DMS 273 treated with DMSO at 0.1 percent for 48 hours (cell line): ENCODE results near the gene RBM6.
A peak's percentile ranks its signal among the peaks of the same experiment; 100 is the strongest.
"Not testable (repeated sequence)": the region's sequence is repeated elsewhere in the genome, so short reads cannot be mapped to it uniquely, and the experiment has no call there.

Source experiments
- DNase-seq: peaks from one replicate; lab custom pipeline; 2025; lab: John Stamatoyannopoulos, UW

Gene RBM6

DNA sequence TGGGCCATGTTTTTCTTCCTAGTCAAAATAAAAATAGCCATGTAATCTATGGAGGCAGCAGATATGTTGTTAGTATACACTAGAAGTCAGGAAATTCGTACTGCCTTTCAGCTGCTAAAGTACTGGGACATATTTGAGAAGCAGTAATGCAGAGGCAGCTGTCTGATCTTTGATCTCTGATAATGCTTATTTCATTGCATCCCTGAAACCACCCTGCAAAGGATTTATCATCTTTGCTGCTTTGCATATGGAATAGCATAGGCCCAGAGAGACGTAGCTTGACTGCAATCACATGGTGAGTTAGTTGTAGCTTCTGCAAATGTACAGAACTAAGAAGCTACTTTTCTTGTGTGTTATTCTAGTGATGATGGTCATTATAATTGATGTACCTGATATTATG, 52.4 kb downstream of the RBM6 start:
- no peak for DNase-seq

DNA sequence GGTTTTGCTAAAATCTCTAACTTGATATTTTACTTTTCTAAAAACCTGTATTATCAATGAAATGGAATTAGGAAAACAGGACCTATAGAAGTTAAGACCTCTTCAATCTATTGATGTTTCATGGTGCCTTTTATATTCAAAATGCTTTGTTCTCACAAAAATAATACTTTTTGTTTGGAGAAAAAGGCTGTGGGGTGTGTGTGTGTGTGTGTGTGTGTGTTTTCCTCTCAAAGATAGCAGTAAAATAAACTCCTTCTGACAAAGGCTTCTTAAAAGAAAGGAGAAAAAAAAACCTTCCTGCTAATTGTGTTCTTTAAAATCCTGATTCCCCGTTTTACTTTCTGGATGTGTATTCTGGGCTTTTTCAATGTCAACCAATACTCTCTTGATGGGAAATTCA, 54.5 kb downstream of the RBM6 start:
- DNase-seq, result no peak

DNA sequence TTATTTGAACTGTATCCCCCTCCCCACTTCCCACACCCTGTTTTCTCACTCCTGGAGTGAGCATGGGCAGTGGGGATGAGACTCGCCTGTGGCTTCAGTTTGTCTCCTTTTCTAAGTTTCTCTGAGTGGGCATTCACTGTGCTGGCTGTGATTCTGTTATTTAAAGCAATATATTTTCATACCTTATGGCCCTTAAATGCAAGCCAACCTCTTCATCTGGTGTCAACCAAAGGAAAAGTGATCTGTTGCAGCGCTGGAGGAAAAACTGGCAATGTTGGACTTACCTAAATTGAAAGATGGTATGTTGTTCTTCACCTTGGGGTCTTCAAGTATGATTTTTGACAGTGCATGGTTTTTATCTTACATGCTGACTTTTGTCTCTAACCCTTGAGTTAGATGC, 56.1 kb downstream of the RBM6 start:
- no peak for DNase-seq

DNA sequence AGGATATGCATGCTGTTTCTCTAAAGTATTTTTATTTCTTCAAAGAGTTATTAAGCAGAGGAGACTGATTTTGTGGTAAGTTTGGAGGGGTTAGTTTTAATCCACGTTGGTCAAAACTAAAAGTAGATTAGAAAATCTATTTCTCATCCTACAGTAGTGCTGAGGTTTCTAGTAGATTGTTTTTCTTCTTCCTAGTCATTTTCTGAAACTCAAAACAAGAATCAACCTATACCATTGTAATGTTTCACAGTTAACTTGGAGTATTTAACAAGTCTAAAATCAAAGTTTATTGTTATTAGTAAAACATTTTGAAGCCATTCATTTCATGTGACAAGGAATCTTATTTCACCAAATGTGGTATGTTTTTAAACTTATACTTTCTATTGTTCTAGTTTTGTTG, 57.9 kb downstream of the RBM6 start:
- DNase-seq, result no peak

DNA sequence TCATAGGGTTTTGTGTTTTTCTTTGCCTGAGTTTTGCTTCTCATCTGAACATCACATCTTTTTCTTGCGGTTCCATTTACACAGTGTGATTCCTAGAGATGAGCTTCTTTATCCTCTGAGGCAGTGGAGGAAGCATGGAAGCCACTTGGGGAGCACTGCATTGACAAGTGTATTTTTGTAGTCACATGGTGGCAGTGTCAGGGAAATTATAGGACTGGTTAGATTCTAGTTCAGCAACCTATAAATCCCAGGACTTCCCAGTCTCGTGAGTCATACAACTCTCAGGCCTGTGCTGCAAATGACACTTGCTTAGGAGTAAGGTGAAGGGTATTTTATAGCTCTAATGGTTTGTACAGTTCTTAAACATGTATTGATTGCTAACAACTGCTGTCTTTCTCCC, 58.4 kb downstream of the RBM6 start:
- DNase-seq, result no peak

DNA sequence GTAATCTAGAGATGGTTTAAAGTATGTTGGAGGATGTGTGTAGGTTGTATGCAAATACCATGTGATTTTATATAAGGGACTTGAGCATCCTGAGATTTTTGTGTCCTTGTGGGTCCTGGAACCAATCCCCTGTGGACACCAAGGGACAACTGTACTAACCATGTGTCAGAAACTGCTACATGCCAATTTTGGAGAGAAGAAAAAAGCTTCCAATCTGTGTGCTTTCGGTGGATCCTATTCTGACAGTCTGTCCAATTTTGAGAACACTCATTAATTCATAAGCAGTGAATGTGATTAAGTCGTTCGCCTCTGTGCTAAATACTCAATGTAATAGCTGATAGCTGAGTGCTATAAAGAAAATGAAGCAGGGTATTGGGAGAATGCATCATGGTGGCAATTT, 61.6 kb downstream of the RBM6 start:
- DNase-seq, result no peak

DNA sequence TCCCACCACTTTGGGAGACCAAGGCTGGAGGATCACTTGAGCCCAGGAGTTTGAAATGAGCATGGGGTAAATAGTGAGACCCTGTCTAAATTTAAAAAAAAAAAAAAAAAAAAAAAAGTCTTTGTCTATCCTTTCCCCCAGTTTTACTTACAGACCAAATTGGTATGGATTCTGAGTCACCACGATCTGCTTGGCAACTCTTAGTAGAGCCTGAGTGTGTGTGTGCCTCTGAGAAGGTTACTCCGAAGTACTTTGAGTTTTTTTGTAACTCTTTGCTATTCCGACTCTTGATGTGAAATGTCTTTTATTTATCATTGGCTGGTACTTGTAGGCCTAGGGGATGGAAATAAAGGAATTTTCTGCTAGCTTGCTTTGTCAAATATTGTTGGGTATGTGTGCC, 63.3 kb downstream of the RBM6 start:
- no peak for DNase-seq

DNA sequence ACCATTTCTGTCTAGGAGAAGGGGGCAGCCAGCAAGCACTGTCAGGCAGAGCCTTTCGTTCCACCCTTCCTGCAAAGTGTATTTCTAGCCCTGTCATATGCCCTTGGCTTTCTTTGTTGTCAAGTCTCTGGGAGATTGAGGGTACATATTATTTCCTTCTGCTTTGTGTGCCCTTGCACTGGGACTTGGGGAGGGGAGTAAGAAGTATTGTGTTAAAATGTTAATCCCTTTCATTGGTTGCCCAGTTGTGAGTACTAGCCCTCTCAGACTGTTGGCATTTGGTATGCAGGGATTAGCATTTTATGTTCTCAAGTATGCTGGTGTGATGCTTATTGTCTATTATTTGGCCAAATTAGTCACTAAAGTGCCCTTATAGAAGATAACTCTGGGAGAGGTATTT, 63.9 kb downstream of the RBM6 start:
- DNase-seq, result no peak

DNA sequence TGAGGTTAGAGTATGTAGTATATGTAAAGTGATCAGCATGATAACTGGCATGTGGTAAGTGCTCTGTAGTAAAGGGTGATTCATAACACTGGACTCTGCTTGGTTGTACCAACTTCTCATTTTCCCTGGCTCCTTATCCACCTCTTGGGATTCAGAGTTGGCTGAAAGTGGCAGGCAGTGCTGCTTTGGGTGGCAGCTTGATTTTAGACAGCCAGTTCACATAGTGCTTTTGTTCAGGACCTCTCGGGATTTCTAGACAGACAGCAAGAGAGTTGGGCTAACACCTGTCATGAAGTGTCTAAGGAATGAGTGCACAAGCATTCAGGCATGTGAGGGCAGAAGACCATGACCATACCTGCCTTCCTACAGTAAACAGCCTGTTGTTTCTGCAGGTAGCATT, 69.0 kb downstream of the RBM6 start:
- DNase-seq, result no peak

DNA sequence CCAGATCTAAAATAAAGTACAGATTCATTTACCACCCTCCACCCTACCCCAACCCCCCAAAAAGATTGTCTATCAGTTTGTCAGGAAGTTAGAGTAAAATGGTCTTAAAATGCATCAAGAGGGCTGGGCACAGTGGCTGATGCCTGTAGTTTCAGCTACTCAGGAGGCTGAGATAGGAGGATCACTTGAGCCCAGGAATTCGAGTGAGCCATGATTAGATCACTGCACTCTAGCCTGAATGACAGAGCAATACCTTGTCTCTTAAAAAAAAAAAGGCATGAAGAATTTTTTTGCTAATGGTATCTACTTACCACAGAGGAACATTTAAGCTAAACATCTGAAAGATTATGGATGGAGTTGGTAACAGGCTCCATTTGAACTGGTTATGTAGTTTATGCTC, 71.0 kb downstream of the RBM6 start:
- no peak for DNase-seq

DNA sequence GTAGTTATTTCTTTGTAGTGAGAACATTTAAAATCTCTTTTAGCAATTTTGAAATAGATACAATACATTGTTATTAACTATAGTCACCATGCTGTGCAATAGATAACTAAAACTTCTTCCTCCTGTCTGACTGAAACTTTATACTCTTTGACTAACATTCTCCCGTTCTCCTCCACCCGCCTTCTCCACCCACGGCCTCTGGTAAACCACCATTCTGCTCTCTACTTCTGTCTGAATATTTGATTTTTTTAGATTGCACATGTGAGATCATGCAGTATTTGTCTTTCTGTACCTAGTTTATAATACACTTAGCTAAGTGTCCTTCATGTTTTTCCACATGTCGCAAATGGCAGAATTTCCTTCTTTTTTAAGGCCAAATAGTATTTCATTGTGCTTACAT, 76.0 kb downstream of the RBM6 start:
- DNase-seq, result no peak

DNA sequence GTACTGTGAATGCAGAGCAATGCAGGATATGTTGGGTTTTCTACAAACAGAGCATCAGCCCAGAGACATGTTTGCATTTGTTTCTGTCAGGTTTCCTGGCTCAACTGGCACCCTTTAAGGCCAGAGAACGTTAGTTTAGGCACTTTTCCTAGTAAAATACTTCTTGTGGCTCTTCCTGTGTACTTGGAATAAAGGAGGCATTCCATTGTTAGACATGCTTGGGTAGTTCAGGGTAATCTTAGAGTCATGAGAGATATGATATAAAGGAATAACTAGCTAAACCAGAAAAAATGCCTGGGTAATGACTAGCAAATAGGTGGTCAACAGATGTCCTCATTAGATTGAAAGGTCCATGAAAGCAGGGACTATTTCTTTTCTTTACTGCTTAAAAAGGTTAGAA, 88.4 kb downstream of the RBM6 start:
- no peak for DNase-seq

DNA sequence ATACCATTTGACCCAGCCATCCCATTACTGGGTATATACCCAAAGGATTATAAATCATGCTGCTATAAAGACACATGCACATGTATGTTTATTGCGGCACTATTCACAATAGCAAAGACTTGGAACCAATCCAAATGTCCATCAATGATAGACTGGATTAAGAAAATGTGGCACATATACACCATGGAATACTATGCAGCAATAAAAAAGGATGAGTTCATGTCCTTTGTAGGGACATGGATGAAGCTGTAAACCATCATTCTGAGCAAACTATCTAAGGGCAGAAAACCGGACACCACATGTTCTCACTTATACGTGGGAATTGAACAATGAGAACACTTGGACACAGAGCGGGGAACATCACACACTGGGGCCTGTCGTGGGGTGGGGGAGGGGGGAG, 91.3 kb downstream of the RBM6 start:
- DNase-seq, result not testable (repeated sequence)

DNA sequence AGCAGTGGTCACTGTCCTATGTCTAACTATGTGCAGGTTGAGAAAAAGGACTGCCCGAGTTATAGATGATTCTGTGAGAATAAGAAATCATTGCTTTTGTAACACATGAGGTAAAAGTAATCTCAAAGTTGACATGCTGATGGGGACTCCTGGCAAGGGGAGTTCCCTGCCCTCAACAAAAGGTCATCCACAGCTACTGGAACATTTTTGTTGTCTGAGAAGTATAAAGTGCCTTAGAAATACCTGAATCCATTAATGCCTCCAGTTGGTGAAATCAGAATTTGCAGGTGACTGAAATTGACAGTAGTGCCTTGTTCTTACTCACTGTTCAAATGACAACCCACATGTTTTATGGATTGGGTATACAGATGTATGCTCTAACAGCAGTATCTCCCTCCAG, 105.0 kb downstream of the RBM6 start:
- DNase-seq, result no peak

DNA sequence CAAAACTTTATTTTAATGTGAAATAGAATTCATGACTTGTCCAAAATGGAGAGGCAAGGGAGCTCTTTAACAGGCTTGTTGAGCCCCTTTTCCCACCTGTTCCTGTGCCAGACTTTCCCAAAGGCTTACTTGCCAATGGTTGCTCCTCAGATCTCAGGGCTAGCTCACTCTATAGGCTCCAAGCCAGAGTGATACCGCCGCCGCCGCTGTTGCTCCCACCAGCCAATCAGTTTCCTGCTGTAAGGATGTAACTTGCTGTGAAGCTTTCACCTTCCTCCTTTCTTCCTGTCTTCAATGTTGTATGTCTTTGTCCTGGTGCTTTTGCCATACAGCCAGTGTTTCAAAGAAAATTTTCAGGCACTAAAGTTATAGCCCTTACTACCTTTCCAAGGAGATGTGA, 107.5 kb downstream of the RBM6 start:
- DNase-seq, result no peak

DNA sequence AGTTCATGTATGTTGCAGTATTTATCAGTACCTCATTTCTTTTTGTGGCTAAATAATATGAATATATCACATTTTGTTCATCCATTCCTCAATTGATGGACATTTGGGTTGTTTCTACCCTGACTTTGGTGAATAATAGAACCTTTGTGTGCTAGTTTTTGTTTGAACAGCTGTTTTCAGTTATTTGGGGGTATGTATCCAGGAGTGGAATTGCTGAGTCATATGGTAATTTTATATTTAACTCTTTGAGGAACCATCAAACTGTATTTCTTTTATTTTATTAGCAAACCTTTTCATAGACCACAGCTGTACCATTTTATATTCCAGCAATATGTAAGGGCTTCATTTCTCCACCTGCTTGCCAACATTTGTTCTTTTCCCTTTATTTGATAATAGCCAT, 110.4 kb downstream of the RBM6 start:
- no peak for DNase-seq

DNA sequence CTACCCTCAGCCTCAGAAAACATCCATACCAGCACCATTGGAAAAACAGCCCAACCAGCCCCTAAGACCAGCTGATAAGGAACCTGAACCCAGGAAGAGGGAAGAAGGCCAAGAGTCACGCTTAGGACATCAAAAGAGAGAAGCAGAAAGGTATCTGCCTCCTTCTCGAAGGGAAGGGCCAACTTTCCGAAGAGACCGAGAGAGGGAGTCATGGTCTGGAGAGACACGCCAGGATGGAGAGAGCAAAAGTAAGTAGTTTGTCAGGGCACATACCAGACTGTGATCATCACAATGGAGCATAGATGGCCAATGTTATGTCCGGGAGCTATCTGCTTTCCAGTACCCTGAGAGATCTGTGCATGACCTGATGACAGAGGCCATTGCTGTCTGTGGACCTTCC, 117.8 kb downstream of the RBM6 start:
- DNase-seq, result no peak

DNA sequence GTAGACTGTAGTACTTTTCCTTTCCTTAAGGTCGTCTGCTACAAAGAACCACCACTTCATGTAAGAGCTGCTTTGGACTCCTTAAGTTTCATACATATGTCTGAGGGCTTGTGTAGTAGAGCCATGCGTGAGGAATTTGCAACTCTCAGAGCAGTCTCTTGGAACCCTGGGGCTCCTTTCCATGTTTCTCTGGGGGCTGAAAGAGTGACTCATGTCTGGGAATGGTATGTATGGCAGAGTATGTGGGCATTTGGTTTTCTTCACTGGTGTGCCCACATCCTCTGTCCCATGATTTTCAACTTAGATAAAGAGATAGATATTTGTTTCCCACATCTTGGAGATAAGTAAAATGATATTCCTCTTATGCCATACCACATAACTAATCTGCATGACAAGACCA, 128.2 kb downstream of the RBM6 start:
- DNase-seq, result no peak

DNA sequence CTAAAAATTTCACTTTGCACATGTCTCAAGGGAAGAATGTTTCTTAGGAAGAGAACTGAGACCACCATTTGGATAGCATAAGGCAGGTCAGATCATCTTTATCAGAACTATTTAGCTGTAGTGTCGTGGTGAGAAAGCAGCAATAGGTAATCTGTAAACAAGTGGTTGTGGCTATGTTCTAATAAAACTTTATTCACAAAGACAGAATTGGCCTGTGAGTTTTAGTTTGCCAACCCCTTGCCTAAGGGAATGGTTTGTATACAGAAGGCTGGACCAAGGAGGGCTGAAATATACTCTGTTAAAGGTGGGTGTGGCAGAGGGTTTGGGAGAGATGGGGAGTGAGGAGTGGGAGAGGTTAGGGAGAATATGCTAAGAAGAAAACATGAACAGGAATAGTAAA, 138.1 kb downstream of the RBM6 start:
- DNase-seq, result no peak

DNA sequence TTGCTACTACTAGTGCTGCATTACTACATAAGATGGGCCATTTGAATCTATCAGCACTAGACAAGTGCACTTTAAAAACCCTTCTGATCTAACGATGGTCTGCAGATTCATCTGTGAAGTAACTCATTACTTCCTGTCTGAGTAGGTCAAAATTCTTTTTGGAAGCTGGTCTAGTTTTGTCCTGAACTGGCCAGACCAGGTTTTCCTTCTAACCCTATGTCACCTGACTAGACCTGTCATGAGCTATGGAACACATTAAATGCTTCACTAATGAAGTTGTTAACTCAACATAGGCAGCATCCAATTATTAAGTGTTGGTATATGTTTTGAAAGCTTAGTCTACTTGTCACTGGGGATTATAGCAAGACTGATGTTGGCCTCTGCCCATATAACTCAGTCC, 138.7 kb downstream of the RBM6 start:
- DNase-seq, result no peak

DNA sequence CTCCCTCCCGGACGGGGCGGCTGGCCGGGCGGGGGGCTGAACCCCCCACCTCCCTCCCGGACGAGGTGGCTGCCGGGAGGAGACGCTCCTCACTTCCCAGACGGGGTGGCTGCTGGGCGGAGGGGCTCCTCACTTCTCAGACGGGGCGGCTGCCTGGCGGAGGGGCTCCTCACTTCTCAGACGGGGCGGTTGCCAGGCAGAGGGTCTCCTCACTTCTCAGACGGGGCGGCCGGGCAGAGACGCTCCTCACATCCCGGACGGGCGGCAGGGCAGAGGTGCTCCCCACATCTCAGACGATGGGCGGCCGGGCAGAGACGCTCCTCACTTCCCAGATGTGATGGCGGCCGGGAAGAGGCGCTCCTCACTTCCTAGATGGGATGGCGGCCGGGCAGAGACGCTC, 145.0 kb downstream of the RBM6 start:
- not testable (repeated sequence) for DNase-seq

DNA sequence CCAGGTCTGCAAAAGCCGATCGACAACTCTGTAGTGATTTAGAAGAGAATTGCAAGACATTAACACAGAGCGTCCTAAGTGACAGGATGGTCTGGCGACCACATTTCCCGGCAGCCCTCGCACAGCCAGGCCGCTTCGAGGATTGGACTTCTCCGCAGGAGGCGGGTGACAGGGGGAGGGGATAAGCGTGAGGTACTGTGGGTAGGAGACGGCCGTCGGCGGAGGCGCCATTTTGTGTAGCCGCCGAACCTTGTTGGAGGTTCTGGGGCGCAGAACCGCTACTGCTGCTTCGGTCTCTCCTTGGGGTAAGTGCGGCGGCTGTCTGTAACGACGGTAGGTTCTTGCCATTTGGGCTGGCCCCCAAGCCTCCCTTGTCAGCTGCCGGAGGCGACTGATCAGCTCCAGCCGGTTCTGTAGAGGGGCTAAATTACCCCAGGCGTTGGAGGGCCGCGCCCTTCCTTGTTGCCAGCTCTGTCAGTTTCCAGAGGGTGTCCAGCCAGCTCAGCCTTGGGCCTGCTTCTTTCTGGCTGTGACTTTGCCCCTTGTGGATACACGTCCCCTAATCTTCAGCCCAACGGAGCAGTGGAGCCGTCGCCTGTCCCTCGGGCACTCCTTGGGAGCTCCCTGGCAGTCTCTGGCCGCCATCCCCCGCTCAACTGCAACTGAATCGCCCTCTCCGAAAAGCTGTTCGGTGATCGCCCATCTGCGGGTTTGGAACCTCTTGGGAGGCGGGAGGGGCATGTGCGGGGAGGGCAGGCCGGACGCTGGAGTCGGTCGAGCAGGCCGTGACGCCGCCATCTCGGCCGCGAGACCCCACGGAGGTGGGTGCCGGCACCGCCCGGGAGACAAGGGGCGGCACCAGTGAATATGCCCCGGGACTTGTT, 149.0 kb downstream of the RBM6 start, which contains the start of gene RBM5:
RBM5 (plus strand) TSS at position 195 of the 884 bp plus-strand sequence. CDS start 1,516 bp downstream, outside the sequence.
- DNase-seq, result peak; percentile 79

DNA sequence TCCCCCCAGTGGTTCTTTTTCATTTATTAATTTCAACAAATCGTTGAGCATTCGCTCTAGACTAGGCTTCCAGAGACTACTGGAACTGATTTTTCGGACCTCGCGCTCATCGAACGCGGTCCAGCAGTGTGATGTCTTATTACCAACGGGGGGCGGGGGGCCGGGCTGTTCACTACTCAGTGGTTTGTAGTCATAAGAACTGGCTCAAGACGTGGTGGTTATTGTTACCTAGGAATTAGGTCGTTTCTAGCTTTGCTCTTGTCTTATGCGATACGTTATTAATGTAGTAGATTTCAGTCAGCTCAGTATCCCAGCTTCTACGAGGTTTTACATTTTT, 149.6 kb downstream of the RBM6 start:
- DNase-seq, result no peak

DNA sequence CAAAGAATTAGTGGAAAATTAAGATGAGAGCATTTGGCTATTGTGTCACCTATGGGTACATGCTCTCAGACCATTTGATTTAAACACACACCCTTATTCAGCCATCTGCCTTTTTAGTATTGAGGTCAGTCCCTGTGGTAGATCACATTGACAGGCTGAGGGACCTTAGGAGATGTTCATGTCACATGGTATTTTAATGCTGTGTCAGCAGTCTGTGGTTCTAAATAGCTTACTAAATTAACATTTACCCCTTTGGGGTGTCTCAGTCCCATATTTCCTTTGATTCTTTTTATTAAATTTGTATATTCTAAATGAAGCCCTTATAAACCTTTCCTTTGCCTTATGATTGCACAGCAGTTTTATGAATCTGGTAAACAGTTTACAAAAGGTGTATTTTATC, 151.0 kb downstream of the RBM6 start:
- DNase-seq, result no peak
